B cell (primary cell): Measurements from ENCODE around the gene REM2. TPM values are rescaled to one million over a fixed set of nuclear protein-coding genes. Genes with fewer than 3 reads are reported as not detected.

ENCODE experiments used
- ATAC-seq: fragments of 200-7000 bp; cut with Tn5 transposase; one replicate; pipeline ENCODE4 v1.10.0; 2021; ENCODE audit warnings: low read depth, mild to moderate bottlenecking, moderate number of reproducible peaks, moderate library complexity
- CTCF ChIA-PET: fragments of 350-600 bp; sonication (Branson Sonifier 250); formaldehyde crosslinking; loops from one replicate; lab custom pipeline; 2021; ENCODE audit warnings: antibody characterized with exemption, inconsistent platforms; lab: Charles Lee
- POLR2A ChIA-PET: fragments of 350-600 bp; sonication (Branson Sonifier 250); formaldehyde crosslinking; loops from one replicate; lab custom pipeline; 2021; ENCODE audit warnings: antibody characterized with exemption; lab: Charles Lee
- DNase-seq: peaks from one replicate; pipeline ENCODE4 v3.0.0; 2013
- H2AFZ ChIP-seq: 2 replicates; pipeline ENCODE4 v1.6.1; 2012; ENCODE audit warnings: mild to moderate bottlenecking, low read depth, low read length; ENCODE audit not compliant: insufficient read depth, poor library complexity, severe bottlenecking
- H3K27ac ChIP-seq, 2 donors: 1 replicate in 1 of 2; 2 replicates in 1 of 2; pipeline ENCODE4 v1.5.1; 2012 to 2013; ENCODE audit warnings: low read length in 2 of 2, mild to moderate bottlenecking in 2 of 2, moderate library complexity in 1 of 2
- H3K27me3 ChIP-seq, 4 experiments: fragments of 200-600 bp in 1 of 4; sonication (generic) in 1 of 4; replicated peaks in 1 of 4; 1 replicate in 2 of 4; 2 replicates in 2 of 4; pipeline versions ENCODE4 v1.6.1 to v1.7.0; 2013 to 2016; ENCODE audit warnings: low read length in 3 of 4, mild to moderate bottlenecking in 2 of 4, mixed read lengths in 1 of 4, moderate library complexity in 1 of 4; ENCODE audit not compliant: insufficient read depth in 4 of 4, control insufficient read depth in 3 of 4; ENCODE audit errors: control extremely low read depth in 1 of 4
- H3K36me3 ChIP-seq, 2 experiments: replicated peaks in 1 of 2; 1 replicate in 1 of 2; 2 replicates in 1 of 2; pipeline versions ENCODE4 v1.6.1 to v1.7.1; 2013; ENCODE audit warnings: low read length in 1 of 2; ENCODE audit not compliant: insufficient read depth in 2 of 2, control insufficient read depth in 1 of 2; ENCODE audit errors: control extremely low read depth in 1 of 2, extremely low read depth in 1 of 2
- H3K4me1 ChIP-seq, 2 donors: fragments of 200-600 bp in 1 of 2; sonication (generic) in 1 of 2; 1 replicate in 1 of 2; 2 replicates in 1 of 2; pipeline versions ENCODE4 v1.5.1 to v1.6.1; 2013 to 2017; ENCODE audit warnings: low read length in 2 of 2; ENCODE audit not compliant: control insufficient read depth in 2 of 2, insufficient read depth in 2 of 2
- H3K4me2 ChIP-seq: replicated peaks from 2 replicates; pipeline ENCODE3; 2012; ENCODE audit warnings: mild to moderate bottlenecking, low read depth, low read length; ENCODE audit not compliant: poor library complexity, severe bottlenecking
- H3K4me3 ChIP-seq, 5 experiments: fragments of 200-600 bp in 1 of 5; sonication (generic) in 1 of 5; 1 replicate in 3 of 5; 2 replicates in 2 of 5; pipeline versions ENCODE4 v1.5.1 to v1.7.0; 2011 to 2016; ENCODE audit warnings: low read length in 4 of 5, mild to moderate bottlenecking in 4 of 5, low read depth in 2 of 5, control low read depth in 1 of 5, moderate library complexity in 1 of 5; ENCODE audit not compliant: insufficient read depth in 1 of 5; ENCODE audit errors: control extremely low read depth in 1 of 5, extremely low read depth in 1 of 5
- H3K79me2 ChIP-seq: fragments of 200-600 bp; sonication (generic); one replicate; pipeline ENCODE4 v1.6.0; 2016; ENCODE audit warnings: low read length; ENCODE audit not compliant: control insufficient read depth, insufficient read depth
- H3K9ac ChIP-seq: fragments of 200-600 bp; sonication (generic); 2 replicates; pipeline ENCODE4 v1.6.1; 2017; ENCODE audit warnings: mild to moderate bottlenecking, low read length, moderate library complexity
- H3K9me3 ChIP-seq, 3 donors: one replicate each; pipeline versions ENCODE4 v1.6.1 to v1.7.1; 2013; ENCODE audit warnings: low read length in 2 of 3; ENCODE audit not compliant: control insufficient read depth in 2 of 3, insufficient read depth in 1 of 3; ENCODE audit errors: control extremely low read depth in 1 of 3
- H4K20me1 ChIP-seq: 2 replicates; pipeline ENCODE4 v1.6.0; 2012; ENCODE audit warnings: mild to moderate bottlenecking, low read length; ENCODE audit not compliant: insufficient read depth, control insufficient read depth, poor library complexity, severe bottlenecking
- H3K27ac Mint-ChIP-seq: one replicate; pipeline ENCODE4 v1.8.0; 2021; ENCODE audit warnings: mixed read lengths
- H3K27me3 Mint-ChIP-seq: one replicate; pipeline ENCODE4 v1.8.0; 2021; ENCODE audit warnings: mixed read lengths
- H3K4me1 Mint-ChIP-seq: one replicate; pipeline ENCODE4 v1.8.0; 2021; ENCODE audit warnings: mixed read lengths
- H3K4me3 Mint-ChIP-seq: one replicate; pipeline ENCODE4 v1.8.0; 2021; ENCODE audit warnings: mixed read lengths
- H3K9me3 Mint-ChIP-seq: one replicate; pipeline ENCODE4 v1.8.0; 2022; ENCODE audit warnings: mixed read lengths; ENCODE audit not compliant: insufficient read depth
- EZH2 ChIP-seq: IDR thresholded peaks from 2 replicates; pipeline ENCODE4 v1.6.1; 2012; ENCODE audit warnings: borderline replicate concordance, low read depth, mild to moderate bottlenecking, moderate library complexity, low read length; ENCODE audit not compliant: insufficient read depth, poor library complexity, severe bottlenecking
- WGBS: methylation state at CpG from one replicate; pipeline ENCODE4 v1.1.5; 2013; ENCODE audit warnings: missing lambda C conversion rate; ENCODE audit not compliant: insufficient coverage; 5-methylcytosine and 5-hydroxymethylcytosine counted together
- intact Hi-C: fragments of 100-400 bp; cut with micrococcal nuclease; formaldehyde crosslinking; loops from one replicate; pipeline ENCODE4 v1.10.0; 2022
- polyA plus RNA-seq: library from polyadenylated mRNA; depleted of rRNA; stranded (reverse); fragments of >200 nt; gene quantifications from 2 replicates; pipeline ENCODE4 v1.2.3, GENCODE V29; 2012
- total RNA-seq, 2 donors: library from RNA; stranded (reverse); fragments of 120-200 nt in 1 of 2; gene quantifications; 1 replicate in 1 of 2; 2 replicates in 1 of 2; pipeline versions ENCODE4 v1.2.3 to v1.2.4, GENCODE V29; 2013 to 2022
- TF ChIP-seq, protein P1 (sequence below): fragments of 200-600 bp; IDR thresholded peaks from one replicate; pipeline ENCODE4 v1.8.0; 2022; ENCODE audit warnings: antibody characterized with exemption, mild to moderate bottlenecking

Gene REM2
- total and polyA plus RNA-seq, 2 donors (not counting 1 experiment from before 2014, with no cell fraction given) = 5.6 to 12.9 TPM

DNA sequence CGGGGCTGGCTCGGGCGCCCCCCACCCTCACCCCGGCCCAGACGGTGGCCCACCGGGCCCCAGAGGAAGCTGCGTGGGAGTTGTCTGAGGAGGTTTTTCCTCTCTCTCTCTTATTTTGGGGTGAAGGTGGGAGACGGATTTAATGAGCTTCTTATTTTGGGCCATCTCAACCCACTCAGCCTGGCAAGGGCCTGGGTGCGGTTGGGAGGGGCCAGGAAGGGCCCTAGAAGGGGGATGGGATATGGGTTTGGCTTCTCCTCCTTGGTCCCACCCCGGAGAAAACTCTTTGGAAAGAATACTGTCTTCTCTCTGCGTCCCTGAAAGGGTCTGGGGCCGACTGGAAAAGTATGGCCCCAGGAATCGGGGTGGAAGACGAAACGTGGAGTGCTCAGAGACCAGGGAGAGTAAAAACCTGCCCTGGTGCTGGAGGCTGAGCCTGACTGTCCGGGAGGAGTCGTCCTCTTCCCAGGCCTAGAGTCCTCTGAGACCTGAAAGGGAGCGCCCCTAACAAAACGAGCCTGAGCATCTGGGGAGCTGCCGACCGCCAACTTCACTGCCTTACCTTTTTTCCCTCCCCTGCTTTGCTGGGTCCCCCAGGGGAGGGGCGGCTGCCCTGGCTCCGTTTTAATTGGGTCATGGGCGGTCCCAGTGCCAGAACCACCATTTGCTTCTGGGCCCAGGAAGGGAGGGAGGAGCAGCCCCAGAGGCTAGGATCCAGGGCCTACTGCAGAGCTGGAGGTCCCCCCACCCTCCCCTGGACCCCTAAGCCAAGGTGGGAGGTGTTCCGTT lies 45.1 kb upstream of the REM2 start:
- Mint-ChIP-seq H3K27ac (peak overlapping the region; percentile 61), H3K4me3 (peak overlapping the region; percentile 96), H3K4me1 (peaks cover 19% of the 10 kb centered on the region), H3K9me3 (no peaks in the 10 kb centered on the region), H3K27me3 (peaks cover 4% of the 10 kb centered on the region)
- WGBS = 90% methylated on average over 13 of the region's 25 CpGs
- DNase-seq (no peak), ATAC-seq (no peak)
- CTCF ChIA-PET = interaction anchor here (1.0 to 5.0 kb wide), 12 partner anchors 8 to 88 kb away, joined by 3 to 62 read pairs (median 6); partner anchors contain the start of genes LRP10 and OXA1L
- H3K9ac ChIP-seq = peak overlapping the region; percentile 60
- peaks cover 0 to 29% (median 11%) of the 10 kb centered on the region in 4 experiments for H3K27me3 ChIP-seq
- TF ChIP-seq, protein P1, sequence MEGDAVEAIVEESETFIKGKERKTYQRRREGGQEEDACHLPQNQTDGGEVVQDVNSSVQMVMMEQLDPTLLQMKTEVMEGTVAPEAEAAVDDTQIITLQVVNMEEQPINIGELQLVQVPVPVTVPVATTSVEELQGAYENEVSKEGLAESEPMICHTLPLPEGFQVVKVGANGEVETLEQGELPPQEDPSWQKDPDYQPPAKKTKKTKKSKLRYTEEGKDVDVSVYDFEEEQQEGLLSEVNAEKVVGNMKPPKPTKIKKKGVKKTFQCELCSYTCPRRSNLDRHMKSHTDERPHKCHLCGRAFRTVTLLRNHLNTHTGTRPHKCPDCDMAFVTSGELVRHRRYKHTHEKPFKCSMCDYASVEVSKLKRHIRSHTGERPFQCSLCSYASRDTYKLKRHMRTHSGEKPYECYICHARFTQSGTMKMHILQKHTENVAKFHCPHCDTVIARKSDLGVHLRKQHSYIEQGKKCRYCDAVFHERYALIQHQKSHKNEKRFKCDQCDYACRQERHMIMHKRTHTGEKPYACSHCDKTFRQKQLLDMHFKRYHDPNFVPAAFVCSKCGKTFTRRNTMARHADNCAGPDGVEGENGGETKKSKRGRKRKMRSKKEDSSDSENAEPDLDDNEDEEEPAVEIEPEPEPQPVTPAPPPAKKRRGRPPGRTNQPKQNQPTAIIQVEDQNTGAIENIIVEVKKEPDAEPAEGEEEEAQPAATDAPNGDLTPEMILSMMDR = no peak
- TF ChIP-seq EZH2 = no peak
- peak overlapping the region; percentile 88 for H3K4me2 ChIP-seq
- peak overlapping the region; percentile 88 for H2AFZ ChIP-seq
- POLR2A ChIA-PET = interaction anchor here (0.5 to 1.6 kb wide), 7 partner anchors 10 to 439 kb away, joined by 3 to 6 read pairs (median 4); no protein-coding TSS in a partner anchor
- peaks cover 0 to 5% (median 0%) of the 10 kb centered on the region in 3 donors for H3K9me3 ChIP-seq
- no peak overlapping the region for H3K27ac ChIP-seq
- H3K36me3 ChIP-seq = peaks cover 10 to 24% of the 10 kb centered on the region in 2 experiments
- peaks cover 18 to 22% of the 10 kb centered on the region in 2 donors for H3K4me1 ChIP-seq
- no peaks in the 10 kb centered on the region for H3K79me2 ChIP-seq
- H3K4me3 ChIP-seq = peak overlapping the region in 3 of 5 experiments; percentile 55 to 65 (median 62)
- H4K20me1 ChIP-seq = no peaks in the 10 kb centered on the region
- intact Hi-C loops = no loop called here
